Bronchial epithelial cell (primary cell): ENCODE results near the gene ARPC2. TPM values are rescaled to one million over a fixed set of nuclear protein-coding genes. Genes with fewer than 3 reads are reported as not detected.
"Not testable (repeated sequence)": the region's sequence is repeated elsewhere in the genome, so short reads cannot be mapped to it uniquely, and the experiment has no call there.

ENCODE experiments used
- DNase-seq: peaks from one replicate; pipeline ENCODE4 v3.0.0-alpha.2; 2010; ENCODE audit warnings: low read depth
- FAIRE-seq: peaks from 2 replicates; lab custom pipeline; 2011; peaks lifted over from hg19 to GRCh38; lab: Jason Lieb, UNC
- H3K27me3 ChIP-seq: 2 replicates; pipeline ENCODE4 v1.5.1; 2011; ENCODE audit warnings: low read length; ENCODE audit not compliant: control insufficient read depth, insufficient read depth
- H3K36me3 ChIP-seq: 2 replicates; pipeline ENCODE4 v1.5.1; 2011; ENCODE audit warnings: low read length; ENCODE audit not compliant: control insufficient read depth, insufficient read depth
- H3K4me3 ChIP-seq: 2 replicates; pipeline ENCODE4 v1.5.1; 2011; ENCODE audit warnings: mild to moderate bottlenecking, low read depth, low read length, control low read depth
- total RNA-seq: library from RNA; depleted of rRNA; stranded (reverse); fragments of >200 nt; gene quantifications from 2 replicates; pipeline ENCODE4 v1.2.1, GENCODE V29; 2014
- TF ChIP-seq, protein P1 (sequence below): IDR thresholded peaks from 2 replicates; pipeline ENCODE4 v1.5.1; 2011; ENCODE audit warnings: mild to moderate bottlenecking, moderate library complexity, low read length, control low read depth, inconsistent platforms; ENCODE audit not compliant: insufficient read depth, severe bottlenecking

The ARPC2 gene
- 504 and 577 TPM in 2 replicates for total RNA-seq

DNA sequence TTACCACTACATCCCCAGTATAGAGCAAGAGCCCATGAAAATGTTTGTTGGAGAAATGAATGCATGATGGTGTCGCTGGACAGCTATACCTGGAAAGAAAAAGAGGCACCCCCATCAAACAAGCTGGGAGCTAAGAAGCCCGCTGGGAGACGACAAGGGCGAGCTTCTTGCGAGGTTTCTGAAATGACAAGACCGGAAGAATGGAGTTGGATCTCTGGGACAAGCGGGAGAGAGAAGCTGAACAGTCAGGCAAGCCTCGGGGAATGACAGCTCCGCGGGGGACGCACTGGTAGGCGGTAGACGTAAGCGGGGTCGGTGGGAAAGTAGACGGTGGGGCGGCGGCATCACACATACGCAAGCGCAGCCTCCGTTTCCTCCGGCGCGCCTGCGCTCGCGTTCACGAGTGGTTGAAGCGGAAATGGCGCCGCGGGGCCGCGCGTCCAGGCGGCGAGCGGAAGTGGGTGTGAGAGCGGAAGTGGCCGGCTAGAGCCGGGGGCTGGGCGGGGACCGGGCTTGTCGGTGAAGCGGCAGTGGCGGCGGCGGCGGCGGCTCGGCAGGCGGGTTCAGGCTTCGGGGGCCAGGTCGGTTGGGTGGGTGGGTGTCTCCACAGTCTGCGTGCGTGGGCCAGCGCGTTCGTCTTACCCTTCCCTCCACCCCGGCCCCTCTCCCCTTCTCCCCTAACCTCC lies at the start of gene ARPC2:
ARPC2 (plus strand) TSS at position 516 of the 686 bp plus-strand sequence. CDS start 282 bp downstream, outside the sequence.
- TF ChIP-seq, protein P1, sequence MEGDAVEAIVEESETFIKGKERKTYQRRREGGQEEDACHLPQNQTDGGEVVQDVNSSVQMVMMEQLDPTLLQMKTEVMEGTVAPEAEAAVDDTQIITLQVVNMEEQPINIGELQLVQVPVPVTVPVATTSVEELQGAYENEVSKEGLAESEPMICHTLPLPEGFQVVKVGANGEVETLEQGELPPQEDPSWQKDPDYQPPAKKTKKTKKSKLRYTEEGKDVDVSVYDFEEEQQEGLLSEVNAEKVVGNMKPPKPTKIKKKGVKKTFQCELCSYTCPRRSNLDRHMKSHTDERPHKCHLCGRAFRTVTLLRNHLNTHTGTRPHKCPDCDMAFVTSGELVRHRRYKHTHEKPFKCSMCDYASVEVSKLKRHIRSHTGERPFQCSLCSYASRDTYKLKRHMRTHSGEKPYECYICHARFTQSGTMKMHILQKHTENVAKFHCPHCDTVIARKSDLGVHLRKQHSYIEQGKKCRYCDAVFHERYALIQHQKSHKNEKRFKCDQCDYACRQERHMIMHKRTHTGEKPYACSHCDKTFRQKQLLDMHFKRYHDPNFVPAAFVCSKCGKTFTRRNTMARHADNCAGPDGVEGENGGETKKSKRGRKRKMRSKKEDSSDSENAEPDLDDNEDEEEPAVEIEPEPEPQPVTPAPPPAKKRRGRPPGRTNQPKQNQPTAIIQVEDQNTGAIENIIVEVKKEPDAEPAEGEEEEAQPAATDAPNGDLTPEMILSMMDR = no peak
- no peak for FAIRE-seq
- H3K36me3 ChIP-seq = peaks cover 1% of the 10 kb centered on the region
- peak within 1 kb of the TSS; percentile 95 for H3K4me3 ChIP-seq
- no peaks in the 10 kb centered on the region for H3K27me3 ChIP-seq
- peak; percentile 83 for DNase-seq

DNA sequence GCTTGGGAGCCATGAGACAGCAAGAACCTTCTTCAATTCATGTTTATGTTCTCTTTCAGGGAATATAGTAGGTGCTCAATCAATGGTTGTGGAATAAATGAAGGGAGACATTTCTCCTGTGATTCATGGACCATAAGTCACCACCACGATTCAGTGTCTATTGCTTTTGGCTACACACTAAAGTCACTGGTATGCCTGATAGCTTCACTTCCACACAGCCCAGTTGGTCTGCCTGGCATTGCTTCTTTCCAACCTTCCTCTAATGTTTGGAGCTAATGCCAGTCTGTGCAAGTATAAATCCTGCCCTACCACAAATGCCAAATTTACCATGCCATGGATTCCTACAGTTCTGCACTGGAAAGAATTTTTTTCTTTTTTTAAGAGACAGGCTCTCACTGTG lies 49.0 kb upstream of the ARPC2 start:
- FAIRE-seq (no peak), DNase-seq (peak; percentile 51)
- TF ChIP-seq, protein P1 = no peak

DNA sequence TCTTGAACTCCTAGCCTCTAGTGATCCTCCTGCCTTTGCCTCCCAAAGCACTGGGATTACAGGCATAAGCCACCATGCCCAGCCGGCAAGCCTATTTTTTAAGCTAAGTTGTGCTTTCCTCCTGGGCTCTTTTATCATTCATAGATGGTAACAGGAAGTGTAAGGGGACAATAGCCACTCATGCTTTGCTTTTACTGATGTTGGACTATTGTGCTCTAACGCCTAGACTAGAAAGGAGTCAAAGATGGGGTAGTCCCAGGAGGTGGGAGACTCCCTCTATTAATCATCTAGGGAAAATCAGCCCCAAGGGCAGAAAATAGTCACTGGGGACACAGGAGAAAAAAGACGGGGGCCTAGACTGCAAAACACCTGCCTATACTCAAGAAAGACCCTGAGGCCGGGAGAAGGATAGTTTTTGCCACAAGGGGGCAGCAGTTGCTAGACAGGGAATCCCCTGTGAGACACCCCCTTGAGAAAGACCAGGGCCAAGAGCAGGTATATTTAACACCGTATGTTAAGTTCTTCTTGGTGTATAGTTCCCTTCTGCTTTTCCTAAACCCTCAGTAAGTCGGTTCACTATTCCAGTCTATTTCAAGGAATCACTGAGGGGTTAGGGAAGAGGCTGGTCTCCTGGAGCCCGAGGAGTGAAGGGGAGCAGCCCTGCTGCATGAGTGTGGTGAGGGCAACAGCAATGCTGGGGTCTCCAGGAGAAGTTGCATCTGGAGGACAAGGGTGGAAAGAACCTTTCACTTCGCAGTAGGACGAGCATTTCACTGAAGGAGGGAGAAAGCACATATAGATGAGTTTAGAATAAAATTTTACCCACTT lies 48.1 kb upstream of the ARPC2 start:
- Histone ChIP-seq H3K27me3 (peaks cover 2% of the 10 kb centered on the region), H3K36me3 (no peaks in the 10 kb centered on the region), H3K4me3 (no peak overlapping the region)
- DNase-seq (peak; percentile 42), FAIRE-seq (no peak)
- TF ChIP-seq, protein P1 = peak; percentile 68

More for the DNA sequence above, 49.0 kb upstream of the ARPC2 start:
- no peak overlapping the region for H3K4me3 ChIP-seq
- H3K36me3 ChIP-seq = no peaks in the 10 kb centered on the region
- H3K27me3 ChIP-seq = peaks cover 2% of the 10 kb centered on the region

DNA sequence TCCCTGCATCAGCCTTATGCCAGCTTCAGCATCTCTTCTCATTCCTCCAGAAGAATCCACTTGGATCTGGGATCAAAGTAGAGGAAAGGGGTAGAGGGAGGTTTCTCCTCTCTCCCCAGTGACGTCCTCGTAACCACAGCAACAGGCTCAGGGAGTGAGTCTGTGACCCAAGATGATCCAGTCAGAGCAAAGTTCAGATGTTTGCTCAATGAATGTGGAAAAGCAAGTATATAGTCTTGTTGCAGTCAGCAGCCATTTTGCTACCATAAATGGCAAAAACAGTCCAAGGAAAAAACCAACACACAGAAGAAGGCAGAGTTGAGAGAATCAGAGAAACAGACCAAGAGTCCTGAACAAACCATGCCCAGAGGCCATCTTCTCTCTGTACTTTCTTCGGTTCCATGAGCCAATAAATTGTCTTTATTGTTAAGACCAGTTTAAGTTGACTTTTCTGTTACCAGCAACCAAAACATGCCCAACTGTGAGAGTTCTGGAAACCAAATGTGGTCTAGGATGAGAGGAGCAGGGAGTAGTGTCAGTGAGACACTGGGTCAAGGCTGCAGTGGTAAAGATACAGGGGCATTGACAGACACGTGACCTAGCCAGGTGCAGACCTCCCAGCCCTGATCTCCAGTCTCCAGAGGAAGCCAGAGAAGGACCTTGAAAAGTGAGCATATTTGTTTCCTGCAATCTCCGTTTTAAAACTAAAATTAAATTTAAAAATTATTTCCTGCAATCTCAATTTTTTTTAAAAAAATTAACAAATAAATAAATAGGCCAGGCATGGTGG lies 47.0 kb upstream of the ARPC2 start:
- DNase-seq (no peak), FAIRE-seq (no peak)
- no peaks in the 10 kb centered on the region for H3K36me3 ChIP-seq
- H3K27me3 ChIP-seq = peaks cover 2% of the 10 kb centered on the region
- TF ChIP-seq, protein P1 = no peak
- H3K4me3 ChIP-seq = no peak overlapping the region

DNA sequence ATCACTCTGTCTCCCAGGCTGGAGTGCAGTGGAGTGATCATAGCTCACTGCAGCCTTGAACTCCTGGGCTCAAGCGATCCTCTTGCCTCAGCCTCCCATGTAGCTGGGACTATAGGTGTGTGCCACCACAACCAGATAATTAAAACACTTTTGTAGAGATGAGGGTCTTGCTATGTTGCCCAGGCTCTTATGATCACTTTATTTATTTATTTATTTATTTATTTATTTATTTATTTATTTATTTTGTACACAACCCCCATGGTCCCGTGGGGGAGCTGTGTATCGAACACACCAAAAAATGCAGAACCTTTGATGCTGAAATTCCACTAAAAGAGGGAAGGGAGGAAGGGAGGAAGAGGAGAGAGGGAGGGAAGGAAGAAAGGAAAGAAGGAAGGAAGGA lies 45.2 kb upstream of the ARPC2 start:
- not testable (repeated sequence) for H3K4me3 ChIP-seq, H3K36me3 ChIP-seq, H3K27me3 ChIP-seq, DNase-seq, FAIRE-seq
